H1 (cell line): ENCODE data around the gene DCK. TPM values are rescaled to one million over a fixed set of nuclear protein-coding genes. Genes with fewer than 3 reads are reported as not detected.

Source experiments
- CHD1 ChIP-seq: IDR thresholded peaks from 2 replicates; pipeline ENCODE4 v1.6.1; 2012; ENCODE audit warnings: low read depth, low read length, improper control_type of control experiment
- CREB1 ChIP-seq: IDR thresholded peaks from 2 replicates; pipeline ENCODE4 v1.6.1; 2012; ENCODE audit warnings: inconsistent platforms
- MAFK ChIP-seq: IDR thresholded peaks from 2 replicates; pipeline ENCODE4 v1.6.1; 2012; ENCODE audit warnings: low read depth, mild to moderate bottlenecking, improper control_type of control experiment, low read length
- NRF1 ChIP-seq: IDR thresholded peaks from 2 replicates; pipeline ENCODE4 v1.6.1; 2011; ENCODE audit warnings: mild to moderate bottlenecking, low read depth, low read length, improper control_type of control experiment
- RXRA ChIP-seq: IDR thresholded peaks from 2 replicates; pipeline ENCODE4 v1.6.1; 2011; ENCODE audit warnings: low read depth, mild to moderate bottlenecking, low read length, moderate library complexity; ENCODE audit not compliant: insufficient read depth
- SIX5 ChIP-seq: IDR thresholded peaks from 2 replicates; pipeline ENCODE4 v1.6.1; 2011; ENCODE audit warnings: mild to moderate bottlenecking, low read depth, low read length
- TAF1 ChIP-seq: IDR thresholded peaks from 2 replicates; pipeline ENCODE4 v1.6.1; 2011; ENCODE audit warnings: mild to moderate bottlenecking, low read depth, low read length
- polyA plus RNA-seq, 7 experiments: library from polyadenylated mRNA; depleted of rRNA in 3 of 7; stranded (reverse) in 5 of 7; unstranded in 2 of 7; fragments of >200 nt in 5 of 7; fragments of 200-250 nt in 2 of 7; gene quantifications; 1 replicate in 5 of 7; 2 replicates in 1 of 7; 4 replicates in 1 of 7; pipeline versions ENCODE4 v1.2.1 to v1.2.3, GENCODE V29; 2011 to 2013; ENCODE audit warnings: missing spikeins in 2 of 7, mixed read lengths in 2 of 7
- total RNA-seq: library from RNA; stranded (reverse); fragmentation: NEBNext Ultra II Directional; extraction: Animal tissue kit (Norgen Biotek cat#: 25700); gene quantifications from 2 replicates; pipeline ENCODE4 v1.2.1, GENCODE V29; 2021
- TF ChIP-seq, protein P1 (sequence below): fragments of 300-600 bp; sonication (generic); IDR thresholded peaks from 2 replicates; pipeline ENCODE4 v1.7.1; 2012; ENCODE audit warnings: low read length, moderate library complexity, mild to moderate bottlenecking, inconsistent platforms; ENCODE audit not compliant: insufficient replicate concordance

DCK gene
- total and polyA plus RNA-seq, 2 of the 8 experiments (the other 6 are each of a cell fraction or from before 2014, with no cell fraction given): 4.8 to 18.1 TPM

- TF ChIP-seq, protein P1, sequence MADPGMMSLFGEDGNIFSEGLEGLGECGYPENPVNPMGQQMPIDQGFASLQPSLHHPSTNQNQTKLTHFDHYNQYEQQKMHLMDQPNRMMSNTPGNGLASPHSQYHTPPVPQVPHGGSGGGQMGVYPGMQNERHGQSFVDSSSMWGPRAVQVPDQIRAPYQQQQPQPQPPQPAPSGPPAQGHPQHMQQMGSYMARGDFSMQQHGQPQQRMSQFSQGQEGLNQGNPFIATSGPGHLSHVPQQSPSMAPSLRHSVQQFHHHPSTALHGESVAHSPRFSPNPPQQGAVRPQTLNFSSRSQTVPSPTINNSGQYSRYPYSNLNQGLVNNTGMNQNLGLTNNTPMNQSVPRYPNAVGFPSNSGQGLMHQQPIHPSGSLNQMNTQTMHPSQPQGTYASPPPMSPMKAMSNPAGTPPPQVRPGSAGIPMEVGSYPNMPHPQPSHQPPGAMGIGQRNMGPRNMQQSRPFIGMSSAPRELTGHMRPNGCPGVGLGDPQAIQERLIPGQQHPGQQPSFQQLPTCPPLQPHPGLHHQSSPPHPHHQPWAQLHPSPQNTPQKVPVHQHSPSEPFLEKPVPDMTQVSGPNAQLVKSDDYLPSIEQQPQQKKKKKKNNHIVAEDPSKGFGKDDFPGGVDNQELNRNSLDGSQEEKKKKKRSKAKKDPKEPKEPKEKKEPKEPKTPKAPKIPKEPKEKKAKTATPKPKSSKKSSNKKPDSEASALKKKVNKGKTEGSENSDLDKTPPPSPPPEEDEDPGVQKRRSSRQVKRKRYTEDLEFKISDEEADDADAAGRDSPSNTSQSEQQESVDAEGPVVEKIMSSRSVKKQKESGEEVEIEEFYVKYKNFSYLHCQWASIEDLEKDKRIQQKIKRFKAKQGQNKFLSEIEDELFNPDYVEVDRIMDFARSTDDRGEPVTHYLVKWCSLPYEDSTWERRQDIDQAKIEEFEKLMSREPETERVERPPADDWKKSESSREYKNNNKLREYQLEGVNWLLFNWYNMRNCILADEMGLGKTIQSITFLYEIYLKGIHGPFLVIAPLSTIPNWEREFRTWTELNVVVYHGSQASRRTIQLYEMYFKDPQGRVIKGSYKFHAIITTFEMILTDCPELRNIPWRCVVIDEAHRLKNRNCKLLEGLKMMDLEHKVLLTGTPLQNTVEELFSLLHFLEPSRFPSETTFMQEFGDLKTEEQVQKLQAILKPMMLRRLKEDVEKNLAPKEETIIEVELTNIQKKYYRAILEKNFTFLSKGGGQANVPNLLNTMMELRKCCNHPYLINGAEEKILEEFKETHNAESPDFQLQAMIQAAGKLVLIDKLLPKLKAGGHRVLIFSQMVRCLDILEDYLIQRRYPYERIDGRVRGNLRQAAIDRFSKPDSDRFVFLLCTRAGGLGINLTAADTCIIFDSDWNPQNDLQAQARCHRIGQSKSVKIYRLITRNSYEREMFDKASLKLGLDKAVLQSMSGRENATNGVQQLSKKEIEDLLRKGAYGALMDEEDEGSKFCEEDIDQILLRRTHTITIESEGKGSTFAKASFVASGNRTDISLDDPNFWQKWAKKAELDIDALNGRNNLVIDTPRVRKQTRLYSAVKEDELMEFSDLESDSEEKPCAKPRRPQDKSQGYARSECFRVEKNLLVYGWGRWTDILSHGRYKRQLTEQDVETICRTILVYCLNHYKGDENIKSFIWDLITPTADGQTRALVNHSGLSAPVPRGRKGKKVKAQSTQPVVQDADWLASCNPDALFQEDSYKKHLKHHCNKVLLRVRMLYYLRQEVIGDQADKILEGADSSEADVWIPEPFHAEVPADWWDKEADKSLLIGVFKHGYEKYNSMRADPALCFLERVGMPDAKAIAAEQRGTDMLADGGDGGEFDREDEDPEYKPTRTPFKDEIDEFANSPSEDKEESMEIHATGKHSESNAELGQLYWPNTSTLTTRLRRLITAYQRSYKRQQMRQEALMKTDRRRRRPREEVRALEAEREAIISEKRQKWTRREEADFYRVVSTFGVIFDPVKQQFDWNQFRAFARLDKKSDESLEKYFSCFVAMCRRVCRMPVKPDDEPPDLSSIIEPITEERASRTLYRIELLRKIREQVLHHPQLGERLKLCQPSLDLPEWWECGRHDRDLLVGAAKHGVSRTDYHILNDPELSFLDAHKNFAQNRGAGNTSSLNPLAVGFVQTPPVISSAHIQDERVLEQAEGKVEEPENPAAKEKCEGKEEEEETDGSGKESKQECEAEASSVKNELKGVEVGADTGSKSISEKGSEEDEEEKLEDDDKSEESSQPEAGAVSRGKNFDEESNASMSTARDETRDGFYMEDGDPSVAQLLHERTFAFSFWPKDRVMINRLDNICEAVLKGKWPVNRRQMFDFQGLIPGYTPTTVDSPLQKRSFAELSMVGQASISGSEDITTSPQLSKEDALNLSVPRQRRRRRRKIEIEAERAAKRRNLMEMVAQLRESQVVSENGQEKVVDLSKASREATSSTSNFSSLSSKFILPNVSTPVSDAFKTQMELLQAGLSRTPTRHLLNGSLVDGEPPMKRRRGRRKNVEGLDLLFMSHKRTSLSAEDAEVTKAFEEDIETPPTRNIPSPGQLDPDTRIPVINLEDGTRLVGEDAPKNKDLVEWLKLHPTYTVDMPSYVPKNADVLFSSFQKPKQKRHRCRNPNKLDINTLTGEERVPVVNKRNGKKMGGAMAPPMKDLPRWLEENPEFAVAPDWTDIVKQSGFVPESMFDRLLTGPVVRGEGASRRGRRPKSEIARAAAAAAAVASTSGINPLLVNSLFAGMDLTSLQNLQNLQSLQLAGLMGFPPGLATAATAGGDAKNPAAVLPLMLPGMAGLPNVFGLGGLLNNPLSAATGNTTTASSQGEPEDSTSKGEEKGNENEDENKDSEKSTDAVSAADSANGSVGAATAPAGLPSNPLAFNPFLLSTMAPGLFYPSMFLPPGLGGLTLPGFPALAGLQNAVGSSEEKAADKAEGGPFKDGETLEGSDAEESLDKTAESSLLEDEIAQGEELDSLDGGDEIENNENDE: no peak
- TF ChIP-seq TAF1: no peak
- TF ChIP-seq SIX5: no peak
- TF ChIP-seq MAFK: no peak
- no peak for TF ChIP-seq CHD1
- no peak for TF ChIP-seq RXRA
- no peak for TF ChIP-seq CREB1
- no peak for TF ChIP-seq NRF1
Measured at GRCh38 chr4:71026086-71026485, 32.6 kb downstream of the DCK start (continued).
